Stimulated activated CD4-positive, alpha-beta T cell treated with anti-CD3 and anti-CD28 coated beads, TNF-alpha, amount 100 ng/mL, for 48 hours (primary cell): ENCODE measurements around the gene ADAMTS15.

ENCODE experiments used
- DNase-seq, 3 donors: peaks; one replicate each; pipeline ENCODE4 v3.0.0-alpha.2; 2020; ENCODE audit warnings: low read depth in 3 of 3

Gene ADAMTS15

GRCh38 chr11:130448416-130449309, at the start of gene ADAMTS15:
TSS of gene ADAMTS15 (plus strand) at chr11:130448645. CDS start at chr11:130448974, 329 bp downstream.
- peak in 1 of 3 donors; percentile 38 for DNase-seq

GRCh38 chr11:130399196-130399595, 49.2 kb upstream of the ADAMTS15 start:
- DNase-seq, result no peak

- DNase-seq, result no peak
Measured at GRCh38 chr11:130400781-130401483, 47.5 kb upstream of the ADAMTS15 start.

- DNase-seq, result no peak
Measured at GRCh38 chr11:130402570-130402969, 45.9 kb upstream of the ADAMTS15 start.

GRCh38 chr11:130403271-130403804, 45.1 kb upstream of the ADAMTS15 start:
- no peak for DNase-seq

GRCh38 chr11:130403967-130404366, 44.5 kb upstream of the ADAMTS15 start:
- DNase-seq, result no peak

- no peak for DNase-seq
Measured at GRCh38 chr11:130404727-130405126, 43.7 kb upstream of the ADAMTS15 start.

GRCh38 chr11:130405428-130405827, 43.0 kb upstream of the ADAMTS15 start:
- no peak for DNase-seq

- no peak for DNase-seq
Measured at GRCh38 chr11:130407978-130408377, 40.5 kb upstream of the ADAMTS15 start.

- no peak for DNase-seq
Measured at GRCh38 chr11:130408401-130408890, 40.0 kb upstream of the ADAMTS15 start.

GRCh38 chr11:130408901-130409300, 39.5 kb upstream of the ADAMTS15 start:
- no peak for DNase-seq

GRCh38 chr11:130409594-130410388, 38.7 kb upstream of the ADAMTS15 start:
- DNase-seq, result no peak

GRCh38 chr11:130411223-130411622, 37.2 kb upstream of the ADAMTS15 start:
- no peak for DNase-seq

- DNase-seq, result no peak
Measured at GRCh38 chr11:130413405-130414106, 34.9 kb upstream of the ADAMTS15 start.

- DNase-seq, result no peak
Measured at GRCh38 chr11:130414107-130415080, 34.1 kb upstream of the ADAMTS15 start.

GRCh38 chr11:130415731-130416529, 32.5 kb upstream of the ADAMTS15 start:
- no peak for DNase-seq

- DNase-seq, result no peak
Measured at GRCh38 chr11:130416530-130416882, 31.9 kb upstream of the ADAMTS15 start.

- DNase-seq, result no peak
Measured at GRCh38 chr11:130416906-130417305, 31.5 kb upstream of the ADAMTS15 start.

- DNase-seq, result no peak
Measured at GRCh38 chr11:130418210-130418609, 30.2 kb upstream of the ADAMTS15 start.
